GM18507 (cell line): Measurements from ENCODE around the gene EFNA4.

Experiments
- DNase-seq: peaks from one replicate; pipeline ENCODE4 v3.0.0; 2011; ENCODE audit warnings: low read depth; ENCODE audit not compliant: insufficient read length; ENCODE audit errors: extremely low spot score
- FAIRE-seq: peaks from 2 replicates; lab custom pipeline; 2011; peaks lifted over from hg19 to GRCh38; lab: Jason Lieb, UNC

EFNA4 gene

DNA sequence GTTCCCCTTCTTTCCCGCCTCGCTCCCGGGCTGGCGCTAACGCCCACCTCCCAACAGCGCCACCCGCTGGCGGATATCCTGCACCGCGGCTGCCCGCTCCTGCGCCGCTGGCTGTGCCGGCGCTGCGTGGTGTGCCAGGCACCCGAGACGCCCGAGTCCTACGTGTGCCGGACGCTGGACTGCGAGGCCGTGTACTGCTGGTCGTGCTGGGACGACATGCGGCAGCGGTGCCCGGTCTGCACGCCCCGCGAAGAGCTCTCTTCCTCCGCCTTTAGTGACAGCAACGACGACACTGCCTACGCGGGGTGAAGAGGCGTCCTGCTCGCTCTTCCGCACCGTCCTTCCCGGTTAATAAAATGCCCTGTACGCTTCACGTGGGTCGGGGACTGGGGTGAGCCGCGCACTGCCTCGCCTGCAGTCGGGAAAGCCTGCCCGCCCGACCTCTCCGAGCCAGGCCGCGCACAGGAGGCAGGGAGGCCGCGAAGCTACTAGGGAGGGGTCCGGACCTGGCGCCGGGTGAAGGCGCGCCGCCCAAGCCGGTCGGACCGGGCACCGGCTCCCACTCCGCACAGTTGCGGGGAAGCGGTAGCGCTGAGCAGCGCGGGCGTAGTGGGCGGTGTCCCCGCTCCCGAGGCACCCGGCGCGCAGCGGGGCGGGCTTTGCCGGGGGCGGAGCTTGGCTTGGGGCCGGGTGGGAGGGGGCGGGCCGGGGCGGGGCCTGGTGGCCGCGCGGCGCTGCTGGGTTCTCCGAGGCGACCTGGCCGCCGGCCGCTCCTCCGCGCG lies 12.8 kb upstream of the EFNA4 start, which contains the start of gene ADAM15:
TSS of gene ADAM15 (plus strand) at position 757 of the 782 bp plus-strand sequence. CDS start 71 bp downstream, outside the sequence.
- FAIRE-seq (peak; percentile 15), DNase-seq (peak; percentile 94)

DNA sequence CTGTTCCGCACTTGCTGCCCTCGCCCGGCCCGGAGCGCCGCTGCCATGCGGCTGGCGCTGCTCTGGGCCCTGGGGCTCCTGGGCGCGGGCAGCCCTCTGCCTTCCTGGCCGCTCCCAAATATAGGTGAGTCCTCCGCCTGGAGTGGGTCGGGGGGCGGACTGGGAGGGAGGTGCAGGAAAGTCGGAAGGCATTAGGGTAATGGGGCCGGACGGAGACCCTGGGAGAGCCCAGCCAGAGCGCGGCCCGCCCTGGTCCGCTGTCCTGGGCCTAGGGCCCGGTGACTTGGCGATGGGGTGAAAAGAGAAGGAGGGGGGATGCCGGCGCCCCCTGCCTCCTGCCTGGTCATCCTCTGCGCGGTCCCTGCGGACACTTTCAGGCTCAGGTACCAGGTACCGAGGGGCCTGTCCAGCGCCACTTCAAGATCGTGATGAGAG lies 12.2 kb upstream of the EFNA4 start:
- no peak for FAIRE-seq
- no peak for DNase-seq

DNA sequence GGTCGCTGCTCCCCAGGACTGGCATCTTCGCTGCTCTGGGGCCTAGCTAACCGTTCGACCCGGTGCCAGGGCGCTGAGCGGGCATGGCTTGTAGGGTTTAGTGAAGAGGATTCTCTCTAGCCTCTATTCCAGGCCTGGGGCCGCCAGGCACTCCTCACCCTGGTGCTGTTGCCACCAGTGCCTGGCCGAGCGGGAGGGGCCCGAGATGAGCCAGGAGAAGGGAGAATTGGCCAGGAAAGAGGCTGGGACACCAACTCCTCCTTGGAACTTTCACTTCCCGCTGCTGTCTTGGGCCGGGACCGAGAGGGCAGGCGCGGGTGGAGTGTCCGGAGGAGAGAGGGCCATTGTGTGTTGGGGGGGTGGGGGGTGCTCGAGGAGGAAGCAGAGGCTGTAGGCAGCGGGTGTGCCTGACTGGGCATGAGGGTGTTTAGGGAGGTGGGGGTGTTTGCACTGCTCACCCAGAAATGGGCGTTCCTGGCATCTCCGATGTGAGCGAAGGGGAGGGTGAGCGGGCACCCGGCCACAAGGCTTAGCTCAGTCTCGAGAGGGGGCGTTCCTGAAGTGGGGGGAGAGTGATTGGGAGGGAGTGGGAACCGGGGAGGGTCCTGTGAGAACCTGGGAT lies 11.7 kb upstream of the EFNA4 start:
- FAIRE-seq (no peak), DNase-seq (no peak)

DNA sequence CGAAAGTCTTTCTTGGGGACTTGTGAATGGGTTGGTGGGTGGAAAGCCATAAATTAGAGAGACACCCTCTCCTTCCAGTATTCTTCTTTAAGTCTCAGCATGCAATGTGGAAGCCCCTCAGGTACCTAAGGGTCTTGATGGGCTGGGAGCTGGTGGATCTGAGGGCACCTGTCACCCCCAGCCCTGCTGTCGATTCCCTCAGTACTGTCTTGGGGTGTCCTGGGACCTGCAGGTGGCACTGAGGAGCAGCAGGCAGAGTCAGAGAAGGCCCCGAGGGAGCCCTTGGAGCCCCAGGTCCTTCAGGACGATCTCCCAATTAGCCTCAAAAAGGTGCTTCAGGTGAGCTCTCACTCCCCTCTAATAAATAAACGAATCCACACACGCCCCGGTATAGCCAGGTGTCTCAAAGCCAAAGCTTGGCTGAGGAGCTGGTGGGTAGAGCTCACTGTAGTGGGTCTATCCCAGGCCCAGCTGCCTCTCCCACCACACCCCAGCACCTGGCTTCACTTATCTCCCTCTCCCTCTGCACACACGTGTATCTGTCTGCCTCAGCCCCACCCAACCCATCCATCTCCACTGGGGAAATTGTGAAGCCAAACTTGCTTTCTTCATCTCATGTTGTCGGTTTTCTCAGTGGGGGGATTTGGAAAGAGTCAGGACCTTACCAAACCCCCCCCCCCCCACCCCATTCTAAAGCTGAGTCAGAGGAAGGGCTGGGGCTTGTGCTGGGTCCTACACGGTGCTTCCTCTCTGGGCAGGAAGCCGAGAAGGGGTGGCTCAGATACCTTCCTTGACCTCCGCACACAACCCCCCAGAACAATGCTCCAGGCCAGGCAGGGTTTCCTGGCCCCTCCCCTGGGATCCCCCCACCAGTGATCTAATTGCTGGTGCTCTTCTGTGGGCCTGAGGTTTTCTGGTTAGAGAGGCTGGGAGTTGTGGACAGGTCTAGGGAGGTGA lies 10.8 kb upstream of the EFNA4 start:
- DNase-seq (no peak), FAIRE-seq (peak; percentile 29)

DNA sequence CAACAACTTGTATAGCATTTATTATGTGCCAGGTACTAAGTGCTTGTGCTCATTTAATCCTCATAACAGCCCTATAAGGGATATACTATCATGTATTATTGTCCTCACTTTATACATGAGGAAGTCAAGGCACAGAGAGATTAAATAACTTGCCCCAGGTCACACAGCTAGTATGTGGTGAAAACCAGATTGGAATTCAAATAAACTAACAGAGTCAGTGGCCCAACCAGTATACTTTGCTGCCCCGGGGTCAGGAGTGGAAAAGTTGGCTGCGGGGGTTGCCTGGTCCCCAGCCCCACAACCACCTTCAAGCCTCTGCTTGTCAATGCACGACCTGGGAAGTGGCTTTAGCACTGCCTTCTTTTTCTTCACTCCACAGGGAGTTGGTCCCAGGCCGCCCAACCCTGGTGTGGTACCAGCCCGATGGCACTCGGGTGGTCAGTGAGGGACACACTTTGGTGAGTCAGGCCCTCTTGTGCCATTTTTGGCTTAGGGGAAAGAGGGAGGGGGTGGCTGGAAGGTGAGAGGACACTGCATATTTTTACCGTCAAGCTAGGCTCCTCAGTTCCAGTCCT lies 9.9 kb upstream of the EFNA4 start:
- DNase-seq (no peak), FAIRE-seq (no peak)

DNA sequence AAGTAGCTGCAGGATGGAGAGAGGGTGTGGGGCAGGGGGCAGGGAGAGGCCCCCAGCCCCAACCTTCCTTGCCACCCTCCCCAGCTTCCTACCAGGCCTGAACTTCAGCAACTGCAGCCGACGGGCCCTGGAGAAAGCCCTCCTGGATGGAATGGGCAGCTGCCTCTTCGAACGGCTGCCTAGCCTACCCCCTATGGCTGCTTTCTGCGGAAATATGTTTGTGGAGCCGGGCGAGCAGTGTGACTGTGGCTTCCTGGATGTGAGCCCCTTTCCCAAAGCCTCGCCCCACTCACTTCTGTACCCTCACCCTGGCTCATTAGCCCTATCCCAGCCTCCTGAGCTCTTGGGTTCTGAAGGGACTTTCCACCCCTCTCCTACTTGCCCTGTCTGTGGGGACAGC lies 6.4 kb upstream of the EFNA4 start:
- FAIRE-seq, result no peak

DNA sequence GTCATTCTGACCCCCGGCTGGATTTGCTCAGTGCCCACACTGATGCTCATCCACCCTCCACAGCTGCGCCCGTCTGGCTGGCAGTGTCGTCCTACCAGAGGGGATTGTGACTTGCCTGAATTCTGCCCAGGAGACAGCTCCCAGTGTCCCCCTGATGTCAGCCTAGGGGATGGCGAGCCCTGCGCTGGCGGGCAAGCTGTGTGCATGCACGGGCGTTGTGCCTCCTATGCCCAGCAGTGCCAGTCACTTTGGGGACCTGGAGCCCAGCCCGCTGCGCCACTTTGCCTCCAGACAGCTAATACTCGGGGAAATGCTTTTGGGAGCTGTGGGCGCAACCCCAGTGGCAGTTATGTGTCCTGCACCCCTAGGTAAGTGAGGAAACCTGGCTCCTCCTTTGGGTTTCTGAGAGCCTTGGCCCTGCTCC lies 5.7 kb upstream of the EFNA4 start:
- DNase-seq, result no peak
- FAIRE-seq, result no peak

More for the DNA sequence above, 6.4 kb upstream of the EFNA4 start:
- no peak for DNase-seq

DNA sequence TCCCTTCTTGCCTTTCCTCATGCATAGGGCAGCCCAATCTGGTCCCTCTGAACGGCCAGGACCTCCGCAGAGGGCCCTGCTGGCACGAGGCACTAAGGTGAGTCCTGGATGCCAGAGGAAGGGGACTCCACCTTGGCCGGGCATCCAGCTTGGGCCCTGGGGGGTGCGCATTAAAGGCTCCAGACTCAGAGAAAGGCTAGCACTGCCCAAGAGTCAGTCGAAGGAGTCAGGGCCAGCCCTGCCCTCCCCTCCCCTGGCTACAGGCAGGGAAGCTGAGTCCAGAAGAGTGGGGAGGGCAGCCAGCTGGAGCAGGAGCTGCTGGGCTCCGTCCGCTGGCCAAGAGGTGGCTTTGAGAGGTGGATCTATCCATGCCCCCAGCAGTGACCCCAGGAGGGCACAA lies 2.8 kb upstream of the EFNA4 start:
- DNase-seq (no peak), FAIRE-seq (no peak)

DNA sequence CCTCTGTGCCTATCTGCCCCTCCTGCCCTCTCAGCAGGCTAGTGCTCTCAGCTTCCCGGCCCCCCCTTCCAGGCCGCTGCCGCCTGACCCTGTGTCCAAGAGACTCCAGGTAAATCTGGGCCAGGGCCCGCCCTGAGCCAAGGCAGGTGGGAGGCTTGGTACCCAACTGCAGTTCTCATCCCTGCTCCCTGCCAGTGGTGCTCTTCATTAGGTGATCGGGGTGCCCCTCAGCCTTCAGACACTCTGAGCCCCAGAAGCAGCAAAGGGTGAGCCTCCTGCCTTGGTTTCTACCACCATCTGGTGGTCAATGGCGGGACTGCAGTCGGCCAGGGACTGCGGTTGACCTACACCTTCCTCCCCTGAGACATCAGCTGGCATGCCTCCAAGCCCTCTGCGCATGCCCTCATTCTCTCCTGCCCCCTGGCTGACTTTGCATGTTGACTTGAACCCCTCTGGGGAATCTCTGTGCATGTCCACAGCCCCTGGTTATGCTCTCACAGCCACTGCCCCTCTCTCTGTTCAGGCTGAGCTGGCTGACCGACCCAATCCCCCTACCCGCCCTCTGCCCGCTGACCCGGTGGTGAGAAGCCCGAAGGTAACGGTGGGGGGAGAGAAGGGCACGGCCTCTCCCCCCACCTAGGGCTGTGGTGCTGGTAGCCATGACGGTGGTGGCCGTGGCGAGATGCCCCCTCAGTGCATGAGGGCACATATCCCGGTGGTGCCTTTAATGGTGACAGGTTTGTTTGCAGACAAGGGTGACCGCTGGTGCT lies 2.0 kb upstream of the EFNA4 start:
- FAIRE-seq, result peak; percentile 100
- peak; percentile 83 for DNase-seq

DNA sequence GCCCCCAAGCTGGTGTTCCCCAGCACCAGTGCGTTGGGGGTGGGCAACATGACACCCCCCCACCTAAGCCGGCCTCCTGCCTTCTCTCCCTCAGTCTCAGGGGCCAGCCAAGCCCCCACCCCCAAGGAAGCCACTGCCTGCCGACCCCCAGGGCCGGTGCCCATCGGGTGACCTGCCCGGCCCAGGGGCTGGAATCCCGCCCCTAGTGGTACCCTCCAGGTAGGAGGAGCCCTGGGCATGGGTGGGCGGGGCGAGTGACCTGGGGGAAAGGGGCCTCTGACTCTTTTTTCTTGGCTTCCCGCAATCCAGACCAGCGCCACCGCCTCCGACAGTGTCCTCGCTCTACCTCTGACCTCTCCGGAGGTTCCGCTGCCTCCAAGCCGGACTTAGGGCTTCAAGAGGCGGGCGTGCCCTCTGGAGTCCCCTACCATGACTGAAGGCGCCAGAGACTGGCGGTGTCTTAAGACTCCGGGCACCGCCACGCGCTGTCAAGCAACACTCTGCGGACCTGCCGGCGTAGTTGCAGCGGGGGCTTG lies 1.3 kb upstream of the EFNA4 start:
- FAIRE-seq (no peak), DNase-seq (no peak)

DNA sequence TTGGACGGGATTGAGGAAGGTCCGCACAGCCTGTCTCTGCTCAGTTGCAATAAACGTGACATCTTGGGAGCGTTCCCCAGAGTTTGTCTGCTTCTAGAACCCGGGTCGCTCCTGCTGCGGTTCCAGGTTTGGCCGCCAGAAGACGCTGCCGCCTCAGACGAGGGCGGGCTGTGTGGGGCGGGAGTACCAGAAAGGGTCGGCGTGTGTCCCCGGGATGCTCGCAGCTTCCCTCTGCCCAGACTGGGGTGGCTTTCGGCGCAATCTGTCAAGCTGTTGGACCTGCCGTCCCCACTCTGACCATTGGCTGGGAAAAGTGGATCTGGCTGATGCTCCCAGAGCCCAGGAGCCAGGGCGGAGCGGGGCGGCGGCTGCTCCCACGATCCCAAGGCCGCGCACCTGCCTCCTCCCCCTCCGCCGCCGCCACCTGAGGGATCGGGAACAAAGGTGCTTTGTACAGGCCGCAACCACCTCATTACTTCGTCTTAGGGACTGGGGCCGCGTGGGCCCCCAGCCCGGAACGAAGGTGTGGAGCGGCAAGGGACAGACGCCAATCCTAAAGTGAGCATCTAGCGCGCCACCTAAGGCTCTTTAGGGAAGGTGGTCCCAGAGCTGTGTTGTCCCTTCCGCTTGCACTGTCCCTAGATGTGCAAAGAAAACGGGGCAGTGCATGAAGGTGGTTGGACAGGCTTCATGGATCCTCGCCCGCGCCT lies 683 bp upstream of the EFNA4 start:
- DNase-seq (no peak), FAIRE-seq (peak; percentile 79)

DNA sequence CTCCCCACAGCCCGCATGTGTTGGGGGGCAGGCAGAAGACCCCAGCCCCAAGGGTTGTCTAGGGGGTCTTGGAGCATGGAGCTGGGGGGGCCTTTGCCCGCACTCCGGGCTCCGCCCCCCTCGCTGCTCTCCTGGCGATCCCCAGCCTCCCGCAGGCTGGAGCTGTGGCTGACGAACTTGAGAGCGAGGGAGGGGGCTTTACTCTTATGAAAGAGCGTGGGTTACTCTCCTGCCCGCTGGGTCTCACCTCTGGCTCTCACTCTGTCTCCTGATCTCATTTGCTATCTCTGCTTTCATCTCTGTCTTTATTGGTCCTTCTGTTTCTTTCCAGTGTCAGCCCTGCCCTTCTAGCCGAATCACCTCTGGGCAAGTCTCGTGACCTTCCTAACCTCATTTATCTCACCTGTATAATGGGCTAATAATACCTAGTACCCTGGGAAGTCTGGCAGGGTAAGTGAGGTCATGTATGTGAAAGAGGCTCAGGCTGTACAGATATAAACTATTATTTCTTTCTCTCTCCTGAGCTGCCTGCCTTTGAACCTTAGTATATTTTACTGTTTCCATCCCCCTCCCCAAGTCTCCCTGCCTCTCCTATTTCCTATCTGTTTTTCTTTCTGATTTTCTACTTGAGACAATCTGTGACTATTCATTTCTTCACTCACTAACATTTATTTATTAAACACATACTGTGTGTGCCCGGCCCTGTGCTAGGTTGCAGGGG lies 731 bp downstream of the EFNA4 start:
- DNase-seq, result no peak

DNA sequence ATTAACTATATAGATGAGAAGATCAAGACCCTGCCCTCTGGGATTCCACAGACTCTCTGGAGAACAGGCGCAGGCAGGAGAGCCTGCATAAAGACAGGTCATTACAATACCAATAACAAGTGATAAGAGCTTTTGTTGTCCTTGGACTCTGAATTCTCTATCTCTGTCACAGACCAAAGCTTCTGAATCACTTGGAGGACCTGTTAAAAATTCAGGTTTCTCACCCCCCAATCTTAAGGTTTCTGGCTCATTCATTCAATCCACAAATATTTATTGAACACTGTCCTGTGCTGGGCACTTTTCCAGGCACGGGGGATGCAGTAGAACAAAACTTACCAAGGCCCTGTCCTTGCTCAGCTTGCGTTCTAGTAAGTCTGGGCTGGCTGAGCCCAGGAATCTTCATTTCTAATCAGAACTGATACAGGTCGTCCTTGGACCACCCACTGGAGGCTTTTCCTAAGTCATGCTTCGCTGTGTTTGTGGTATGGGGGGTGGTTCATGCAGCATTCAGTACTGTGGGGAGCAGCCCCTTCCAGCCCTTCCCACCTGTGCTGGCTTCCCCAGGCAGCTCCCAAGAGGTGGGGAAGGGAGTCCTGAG lies 1.4 kb downstream of the EFNA4 start:
- no peak for DNase-seq
- FAIRE-seq, result no peak

More for the DNA sequence above, 731 bp downstream of the EFNA4 start:
- FAIRE-seq, result peak; percentile 81

DNA sequence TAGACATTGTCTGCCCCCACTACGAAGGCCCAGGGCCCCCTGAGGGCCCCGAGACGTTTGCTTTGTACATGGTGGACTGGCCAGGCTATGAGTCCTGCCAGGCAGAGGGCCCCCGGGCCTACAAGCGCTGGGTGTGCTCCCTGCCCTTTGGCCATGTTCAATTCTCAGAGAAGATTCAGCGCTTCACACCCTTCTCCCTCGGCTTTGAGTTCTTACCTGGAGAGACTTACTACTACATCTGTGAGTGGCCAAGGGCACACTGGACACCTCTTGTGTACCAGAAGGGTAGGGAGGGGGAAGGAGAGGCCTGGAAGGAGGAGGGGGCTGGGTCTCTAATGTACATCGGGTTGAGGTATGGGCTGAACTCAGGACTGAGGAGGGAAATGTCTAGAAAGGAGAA lies 3.2 kb downstream of the EFNA4 start:
- FAIRE-seq, result no peak
- DNase-seq, result no peak

DNA sequence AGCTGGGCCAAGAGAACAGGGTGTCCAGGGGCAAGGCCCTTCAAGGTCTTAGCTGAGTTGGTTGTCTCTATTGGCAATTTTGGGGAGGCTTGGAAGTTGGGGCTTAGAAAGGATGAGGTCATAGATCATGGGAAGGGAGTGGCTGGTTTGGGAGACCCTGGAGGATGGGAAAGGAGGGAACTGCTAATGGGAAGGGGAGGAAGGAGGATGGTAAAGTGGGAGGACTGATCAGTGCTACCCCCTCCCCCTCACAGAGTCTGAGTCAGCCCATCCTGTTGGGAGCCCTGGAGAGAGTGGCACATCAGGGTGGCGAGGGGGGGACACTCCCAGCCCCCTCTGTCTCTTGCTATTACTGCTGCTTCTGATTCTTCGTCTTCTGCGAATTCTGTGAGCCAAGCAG lies 5.1 kb downstream of the EFNA4 start:
- DNase-seq, result no peak
- FAIRE-seq, result no peak

DNA sequence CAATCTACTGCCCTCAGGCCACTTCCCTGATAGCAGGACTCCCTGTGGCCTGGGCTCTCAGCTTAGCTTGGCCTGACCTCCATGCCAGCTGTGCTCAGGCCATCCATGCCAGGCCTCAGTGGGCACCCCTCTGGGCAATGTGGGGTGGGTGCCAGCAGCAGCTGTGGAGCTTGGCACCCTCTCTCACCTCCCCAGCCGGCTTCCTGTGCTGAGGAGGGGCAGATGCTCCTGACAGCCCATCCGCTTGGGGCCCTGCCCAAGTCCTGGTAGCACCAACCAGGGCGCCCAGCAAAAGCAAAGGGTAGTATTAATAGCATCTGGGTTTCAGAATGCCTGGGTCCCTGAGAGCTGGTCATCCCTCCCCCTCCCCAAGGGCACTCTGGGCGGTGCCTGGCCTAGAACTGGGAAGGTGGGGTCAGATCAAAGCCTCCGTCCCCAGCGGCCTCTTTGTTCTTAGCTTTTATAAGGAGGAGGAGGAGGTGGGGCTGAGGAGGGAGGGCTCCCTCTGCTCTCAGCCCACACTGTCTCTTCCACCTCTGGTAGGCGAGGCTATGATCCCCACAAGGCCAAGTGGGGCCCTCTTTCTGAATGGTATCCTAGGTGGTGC lies 6.1 kb downstream of the EFNA4 start:
- no peak for FAIRE-seq
- DNase-seq, result no peak

DNA sequence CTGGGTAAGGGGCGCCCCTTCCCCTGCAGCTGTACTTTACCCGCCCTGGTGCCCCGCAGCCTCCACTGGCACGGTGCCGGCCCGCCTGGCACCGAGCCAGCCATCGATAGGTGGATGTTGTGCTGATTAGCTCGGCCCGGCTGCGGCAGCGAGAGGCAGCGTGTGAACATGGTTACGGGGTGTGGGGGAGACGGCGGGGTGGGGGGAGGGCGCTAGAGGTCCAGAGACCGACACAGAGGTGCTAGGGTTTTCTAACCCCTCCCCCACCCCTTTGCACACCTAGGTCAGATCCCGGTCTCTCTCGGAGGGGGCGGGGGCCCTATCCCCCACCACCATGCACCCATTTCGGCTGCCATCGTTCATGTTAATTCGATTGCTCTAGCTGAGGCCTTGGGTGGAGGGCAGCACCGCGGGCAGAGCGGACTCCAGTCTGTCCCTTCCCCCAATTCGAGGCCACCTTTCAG lies 6.7 kb downstream of the EFNA4 start:
- no peak for FAIRE-seq
- DNase-seq, result no peak
